ENCODE results near the gene UBA5. TPM values are rescaled to one million over a fixed set of nuclear protein-coding genes. Genes with fewer than 3 reads are reported as not detected.

The UBA5 gene
- total and polyA plus RNA-seq, 2 of the 13 experiments (the other 11 are each of a cell fraction or from before 2014, with no cell fraction given): 30.2 to 46.8 TPM

DNA sequence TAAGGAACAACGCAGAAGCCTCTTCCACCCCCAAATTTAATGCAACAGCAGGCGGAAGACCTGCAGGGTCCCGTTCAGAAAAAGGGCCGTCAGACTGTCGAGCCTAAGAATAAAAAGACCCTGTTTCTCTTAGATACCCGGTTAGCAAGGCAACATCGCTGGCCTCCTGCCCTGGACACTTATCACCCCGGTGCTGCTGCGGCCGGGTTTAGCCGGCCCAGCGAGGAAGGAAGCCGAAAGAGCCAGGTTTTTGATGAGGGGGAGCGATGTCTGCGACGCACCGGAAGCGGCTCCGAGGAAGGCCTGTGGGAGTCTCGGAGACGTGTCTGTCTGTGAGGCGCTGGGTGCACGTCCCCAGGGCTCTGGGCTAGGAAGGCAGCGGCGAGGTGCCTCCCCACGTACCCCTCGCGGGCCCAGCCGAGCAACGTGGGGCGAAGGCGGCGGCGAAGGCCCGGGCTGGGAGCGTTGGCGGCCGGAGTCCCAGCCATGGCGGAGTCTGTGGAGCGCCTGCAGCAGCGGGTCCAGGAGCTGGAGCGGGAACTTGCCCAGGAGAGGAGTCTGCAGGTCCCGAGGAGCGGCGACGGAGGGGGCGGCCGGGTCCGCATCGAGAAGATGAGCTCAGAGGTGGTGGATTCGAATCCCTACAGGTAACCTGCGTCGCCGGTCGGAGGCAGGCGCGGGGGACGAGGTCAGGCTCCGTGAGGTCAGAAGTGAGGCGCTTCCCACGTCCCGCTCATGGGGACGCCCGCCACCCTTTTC lies at the start of gene UBA5 (continued):
- TF ChIP-seq, protein P1, sequence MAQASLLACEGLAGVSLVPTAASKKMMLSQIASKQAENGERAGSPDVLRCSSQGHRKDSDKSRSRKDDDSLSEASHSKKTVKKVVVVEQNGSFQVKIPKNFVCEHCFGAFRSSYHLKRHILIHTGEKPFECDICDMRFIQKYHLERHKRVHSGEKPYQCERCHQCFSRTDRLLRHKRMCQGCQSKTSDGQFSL (CRISPR knock-in tag; IDR thresholded peaks at IDR 0.05): peak; percentile 43; the same call in 1 of the 2 replicates
- TF ChIP-seq ZNF10 (CRISPR knock-in tag; IDR thresholded peaks at IDR 0.05; ENCODE audit: borderline replicate concordance, low read depth) (no peak), ZNF670 (CRISPR knock-in tag; IDR thresholded peaks at IDR 0.05; ENCODE audit: borderline replicate concordance) (no peak), MIER3 (CRISPR knock-in tag; IDR thresholded peaks at IDR 0.05; ENCODE audit: borderline replicate concordance) (no peak), ZNF678 (CRISPR knock-in tag; IDR thresholded peaks at IDR 0.05) (0 out of 2 replicates have a peak, but pooled peaks have one; percentile 29), RFXANK (CRISPR knock-in tag; IDR thresholded peaks at IDR 0.05) (no peak), ZNF574 (CRISPR knock-in tag; IDR thresholded peaks at IDR 0.05) (peak; percentile 78), NFYB (CRISPR knock-in tag; IDR thresholded peaks at IDR 0.05) (peak; percentile 25; the same call in 1 of the 2 replicates), KLF16 (CRISPR knock-in tag; IDR thresholded peaks at IDR 0.05) (peak in 1 of 2 experiments; percentile 66; a peak in 1 of 4 replicates), ZNF101 (CRISPR knock-in tag; IDR thresholded peaks at IDR 0.05; ENCODE audit: borderline replicate concordance, low read depth) (no peak), ZNF83 (CRISPR knock-in tag; IDR thresholded peaks at IDR 0.05; ENCODE audit: borderline replicate concordance) (0 out of 2 replicates have a peak, but pooled peaks have one; percentile 22), FOXP4 (CRISPR knock-in tag; IDR thresholded peaks at IDR 0.05) (no peak)
- TF ChIP-seq, protein P2, sequence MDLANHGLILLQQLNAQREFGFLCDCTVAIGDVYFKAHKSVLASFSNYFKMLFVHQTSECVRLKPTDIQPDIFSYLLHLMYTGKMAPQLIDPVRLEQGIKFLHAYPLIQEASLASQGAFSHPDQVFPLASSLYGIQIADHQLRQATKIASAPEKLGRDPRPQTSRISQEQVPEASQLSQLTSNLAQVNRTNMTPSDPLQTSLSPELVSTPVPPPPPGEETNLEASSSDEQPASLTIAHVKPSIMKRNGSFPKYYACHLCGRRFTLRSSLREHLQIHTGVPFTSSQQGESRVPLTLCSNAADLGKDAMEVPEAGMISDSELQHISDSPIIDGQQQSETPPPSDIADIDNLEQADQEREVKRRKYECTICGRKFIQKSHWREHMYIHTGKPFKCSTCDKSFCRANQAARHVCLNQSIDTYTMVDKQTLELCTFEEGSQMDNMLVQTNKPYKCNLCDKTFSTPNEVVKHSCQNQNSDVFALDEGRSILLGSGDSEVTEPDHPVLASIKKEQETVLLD (CRISPR knock-in tag; IDR thresholded peaks at IDR 0.05; ENCODE audit: low read depth): no peak
- TF ChIP-seq, protein P3, sequence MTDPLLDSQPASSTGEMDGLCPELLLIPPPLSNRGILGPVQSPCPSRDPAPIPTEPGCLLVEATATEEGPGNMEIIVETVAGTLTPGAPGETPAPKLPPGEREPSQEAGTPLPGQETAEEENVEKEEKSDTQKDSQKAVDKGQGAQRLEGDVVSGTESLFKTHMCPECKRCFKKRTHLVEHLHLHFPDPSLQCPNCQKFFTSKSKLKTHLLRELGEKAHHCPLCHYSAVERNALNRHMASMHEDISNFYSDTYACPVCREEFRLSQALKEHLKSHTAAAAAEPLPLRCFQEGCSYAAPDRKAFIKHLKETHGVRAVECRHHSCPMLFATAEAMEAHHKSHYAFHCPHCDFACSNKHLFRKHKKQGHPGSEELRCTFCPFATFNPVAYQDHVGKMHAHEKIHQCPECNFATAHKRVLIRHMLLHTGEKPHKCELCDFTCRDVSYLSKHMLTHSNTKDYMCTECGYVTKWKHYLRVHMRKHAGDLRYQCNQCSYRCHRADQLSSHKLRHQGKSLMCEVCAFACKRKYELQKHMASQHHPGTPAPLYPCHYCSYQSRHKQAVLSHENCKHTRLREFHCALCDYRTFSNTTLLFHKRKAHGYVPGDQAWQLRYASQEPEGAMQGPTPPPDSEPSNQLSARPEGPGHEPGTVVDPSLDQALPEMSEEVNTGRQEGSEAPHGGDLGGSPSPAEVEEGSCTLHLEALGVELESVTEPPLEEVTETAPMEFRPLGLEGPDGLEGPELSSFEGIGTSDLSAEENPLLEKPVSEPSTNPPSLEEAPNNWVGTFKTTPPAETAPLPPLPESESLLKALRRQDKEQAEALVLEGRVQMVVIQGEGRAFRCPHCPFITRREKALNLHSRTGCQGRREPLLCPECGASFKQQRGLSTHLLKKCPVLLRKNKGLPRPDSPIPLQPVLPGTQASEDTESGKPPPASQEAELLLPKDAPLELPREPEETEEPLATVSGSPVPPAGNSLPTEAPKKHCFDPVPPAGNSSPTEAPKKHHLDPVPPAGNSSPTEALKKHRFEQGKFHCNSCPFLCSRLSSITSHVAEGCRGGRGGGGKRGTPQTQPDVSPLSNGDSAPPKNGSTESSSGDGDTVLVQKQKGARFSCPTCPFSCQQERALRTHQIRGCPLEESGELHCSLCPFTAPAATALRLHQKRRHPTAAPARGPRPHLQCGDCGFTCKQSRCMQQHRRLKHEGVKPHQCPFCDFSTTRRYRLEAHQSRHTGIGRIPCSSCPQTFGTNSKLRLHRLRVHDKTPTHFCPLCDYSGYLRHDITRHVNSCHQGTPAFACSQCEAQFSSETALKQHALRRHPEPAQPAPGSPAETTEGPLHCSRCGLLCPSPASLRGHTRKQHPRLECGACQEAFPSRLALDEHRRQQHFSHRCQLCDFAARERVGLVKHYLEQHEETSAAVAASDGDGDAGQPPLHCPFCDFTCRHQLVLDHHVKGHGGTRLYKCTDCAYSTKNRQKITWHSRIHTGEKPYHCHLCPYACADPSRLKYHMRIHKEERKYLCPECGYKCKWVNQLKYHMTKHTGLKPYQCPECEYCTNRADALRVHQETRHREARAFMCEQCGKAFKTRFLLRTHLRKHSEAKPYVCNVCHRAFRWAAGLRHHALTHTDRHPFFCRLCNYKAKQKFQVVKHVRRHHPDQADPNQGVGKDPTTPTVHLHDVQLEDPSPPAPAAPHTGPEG (CRISPR knock-in tag; IDR thresholded peaks at IDR 0.05): peak; percentile 78; the same call in 1 of the 2 replicates

Measured in HepG2 (cell line).